HFF-Myc (cell line): ENCODE results near the gene DHRS12.

Source experiments
- DNase-seq: peaks from one replicate; pipeline ENCODE4 v3.0.0-alpha.2; 2011; ENCODE audit warnings: low read depth; ENCODE audit errors: extremely low read depth
- H3K4me3 ChIP-seq: replicated peaks from 2 replicates; pipeline ENCODE4 v1.5.1; 2011; ENCODE audit warnings: low read depth, mild to moderate bottlenecking, control low read depth, low read length
- CTCF ChIP-seq: IDR thresholded peaks from 2 replicates; pipeline ENCODE4 v1.5.1; 2012; ENCODE audit warnings: mild to moderate bottlenecking, low read depth, low read length, control low read depth; ENCODE audit errors: missing control alignments

Gene DHRS12

GRCh38 chr13:51765142-51765515 lies 38.8 kb downstream of the DHRS12 start:
- DNase-seq: no peak
- H3K4me3 ChIP-seq: no peak overlapping the region
- TF ChIP-seq CTCF: no peak

DNA sequence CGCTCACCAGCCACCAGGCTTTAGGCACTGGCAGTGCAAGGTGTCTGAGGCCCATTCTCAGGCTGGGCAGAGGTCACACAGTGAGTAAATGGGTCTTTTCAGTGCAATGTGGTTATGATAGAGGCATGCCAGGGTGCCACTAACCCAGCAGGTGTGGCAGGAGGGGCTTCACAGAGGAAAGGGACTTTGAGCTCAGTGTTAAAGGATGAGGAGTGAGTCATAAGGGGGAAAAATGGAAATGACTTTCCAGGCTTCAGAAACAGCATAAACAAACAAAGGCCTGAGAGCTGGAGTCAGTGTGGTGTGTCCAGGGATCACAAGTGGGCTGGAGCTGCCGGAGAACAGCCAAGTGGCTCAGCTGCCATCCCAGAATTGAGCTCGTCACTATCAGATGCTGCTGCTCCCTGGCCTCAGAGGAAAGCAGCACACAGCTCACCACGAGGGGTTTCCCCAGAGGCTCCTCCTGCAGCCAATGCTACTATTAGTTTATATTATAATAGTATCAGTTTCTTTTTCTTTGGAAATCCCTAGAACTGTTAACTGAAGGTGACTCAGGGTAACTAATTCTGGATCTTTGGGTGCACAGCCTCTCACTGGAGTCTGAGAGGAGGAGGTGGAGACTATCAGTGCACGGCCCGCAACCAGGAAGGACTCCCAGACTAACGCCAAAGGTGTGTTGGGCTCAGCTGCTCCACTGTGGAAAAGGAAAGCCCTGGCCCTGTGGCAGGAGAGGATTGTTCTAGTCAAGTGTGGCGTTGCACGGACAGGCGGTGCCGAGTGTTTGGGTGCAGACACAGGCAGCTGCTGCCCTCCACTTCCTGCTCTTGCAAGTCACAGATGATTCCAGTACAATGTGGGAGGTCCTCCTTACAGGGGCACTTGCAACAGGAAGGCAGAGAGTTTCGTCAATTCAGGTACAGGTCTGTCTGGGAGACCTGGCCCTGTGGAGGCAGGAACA lies 39.5 kb downstream of the DHRS12 start:
- DNase-seq: peak; percentile 41
- no peak overlapping the region for H3K4me3 ChIP-seq
- TF ChIP-seq CTCF: no peak

DNA sequence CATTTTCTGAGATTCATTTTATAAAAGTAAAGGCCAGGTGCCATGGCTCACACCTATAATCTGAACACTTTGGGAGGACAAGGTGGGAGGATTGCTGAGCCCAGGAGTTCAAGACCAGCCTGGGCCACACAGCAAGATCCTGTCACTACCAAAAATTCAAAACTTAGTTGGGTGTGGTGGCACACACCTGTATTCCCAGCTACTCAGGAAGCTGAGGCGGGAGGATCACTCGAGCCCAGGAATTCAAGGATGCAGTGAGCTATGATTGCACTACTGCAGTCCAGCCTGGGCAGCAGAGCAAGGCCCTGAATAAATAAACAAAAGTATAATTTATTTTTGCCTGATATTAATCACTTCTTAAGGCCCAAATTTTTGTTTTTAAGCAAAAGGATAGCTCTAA lies 40.5 kb downstream of the DHRS12 start:
- no peak for DNase-seq
- TF ChIP-seq CTCF: no peak
- no peak overlapping the region for H3K4me3 ChIP-seq

DNA sequence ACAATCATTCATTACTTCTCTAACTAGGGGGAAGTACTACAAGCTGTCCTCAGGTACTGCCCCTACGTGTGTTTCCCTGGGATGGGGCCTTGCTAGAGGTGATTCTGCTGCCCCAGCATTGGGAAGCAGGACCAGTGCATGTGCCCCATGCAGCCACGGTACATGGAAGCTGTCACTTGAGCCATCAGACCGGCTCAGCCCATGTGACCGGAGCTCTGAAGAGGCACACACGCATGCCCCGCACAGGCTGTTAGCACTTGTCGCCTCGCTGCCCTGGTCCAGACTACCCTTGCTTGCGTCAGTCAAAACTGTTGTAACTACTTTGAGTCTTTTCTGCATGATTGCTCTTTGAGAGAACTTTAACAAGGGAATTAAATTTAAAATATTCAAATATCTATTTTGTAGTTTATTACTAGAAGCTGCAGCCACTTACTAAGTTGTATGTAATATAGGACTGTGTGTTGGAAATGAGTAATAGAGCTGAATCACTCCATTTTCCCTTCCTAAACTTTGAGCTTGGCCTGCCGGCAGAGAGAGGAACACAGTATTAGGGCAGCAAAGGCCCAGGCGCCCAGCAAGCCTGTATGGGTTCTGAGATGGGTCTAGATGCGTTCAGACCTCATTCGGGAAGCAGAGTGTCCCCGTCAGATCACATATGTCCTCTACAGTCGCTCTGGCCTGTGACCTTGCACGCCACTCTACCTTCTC lies 42.2 kb downstream of the DHRS12 start:
- no peak for DNase-seq
- no peak for TF ChIP-seq CTCF

GRCh38 chr13:51760592-51760991 lies 43.4 kb downstream of the DHRS12 start:
- TF ChIP-seq CTCF: no peak
- DNase-seq: no peak
- no peak overlapping the region for H3K4me3 ChIP-seq

More for the DNA sequence above, 42.2 kb downstream of the DHRS12 start:
- no peak overlapping the region for H3K4me3 ChIP-seq

- no peak for DNase-seq
- H3K4me3 ChIP-seq: no peak overlapping the region
- no peak for TF ChIP-seq CTCF
Observed at GRCh38 chr13:51759240-51759639, 44.7 kb downstream of the DHRS12 start.
